HG03457 (cell line): Measurements from ENCODE around the gene SPINT2.
A peak's percentile ranks its signal among the peaks of the same experiment; 100 is the strongest.
"Not testable (repeated sequence)": the region's sequence is repeated elsewhere in the genome, so short reads cannot be mapped to it uniquely, and the experiment has no call there.

Experiments
- ATAC-seq: cut with Tn5 transposase; IDR thresholded peaks from one replicate; pipeline ENCODE4 v1.9.1; 2021; ENCODE audit warnings: moderate number of reproducible peaks; ENCODE audit not compliant: unreplicated experiment

The SPINT2 gene

DNA sequence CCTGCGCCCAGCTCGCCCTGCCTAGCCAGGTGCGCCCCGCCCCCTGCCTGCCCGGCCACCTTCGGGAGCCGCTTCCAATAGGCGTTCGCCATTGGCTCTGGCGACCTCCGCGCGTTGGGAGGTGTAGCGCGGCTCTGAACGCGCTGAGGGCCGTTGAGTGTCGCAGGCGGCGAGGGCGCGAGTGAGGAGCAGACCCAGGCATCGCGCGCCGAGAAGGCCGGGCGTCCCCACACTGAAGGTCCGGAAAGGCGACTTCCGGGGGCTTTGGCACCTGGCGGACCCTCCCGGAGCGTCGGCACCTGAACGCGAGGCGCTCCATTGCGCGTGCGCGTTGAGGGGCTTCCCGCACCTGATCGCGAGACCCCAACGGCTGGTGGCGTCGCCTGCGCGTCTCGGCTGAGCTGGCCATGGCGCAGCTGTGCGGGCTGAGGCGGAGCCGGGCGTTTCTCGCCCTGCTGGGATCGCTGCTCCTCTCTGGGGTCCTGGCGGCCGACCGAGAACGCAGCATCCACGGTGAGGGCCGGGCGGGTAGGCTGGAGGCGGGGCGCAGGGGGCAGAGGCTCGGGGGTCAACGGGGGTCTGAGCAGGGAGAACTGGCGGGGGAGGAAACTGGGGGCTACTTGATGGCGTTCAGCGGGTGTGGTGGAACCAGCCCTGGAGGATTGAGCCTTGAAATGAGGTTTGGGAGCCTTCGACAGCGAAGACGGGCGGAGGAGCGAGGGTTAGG, at the start of gene SPINT2:
TSS of gene SPINT2 (plus strand) at position 88 of the 727 bp plus-strand sequence. CDS start at position 408, 320 bp downstream.
- no peak for ATAC-seq

DNA sequence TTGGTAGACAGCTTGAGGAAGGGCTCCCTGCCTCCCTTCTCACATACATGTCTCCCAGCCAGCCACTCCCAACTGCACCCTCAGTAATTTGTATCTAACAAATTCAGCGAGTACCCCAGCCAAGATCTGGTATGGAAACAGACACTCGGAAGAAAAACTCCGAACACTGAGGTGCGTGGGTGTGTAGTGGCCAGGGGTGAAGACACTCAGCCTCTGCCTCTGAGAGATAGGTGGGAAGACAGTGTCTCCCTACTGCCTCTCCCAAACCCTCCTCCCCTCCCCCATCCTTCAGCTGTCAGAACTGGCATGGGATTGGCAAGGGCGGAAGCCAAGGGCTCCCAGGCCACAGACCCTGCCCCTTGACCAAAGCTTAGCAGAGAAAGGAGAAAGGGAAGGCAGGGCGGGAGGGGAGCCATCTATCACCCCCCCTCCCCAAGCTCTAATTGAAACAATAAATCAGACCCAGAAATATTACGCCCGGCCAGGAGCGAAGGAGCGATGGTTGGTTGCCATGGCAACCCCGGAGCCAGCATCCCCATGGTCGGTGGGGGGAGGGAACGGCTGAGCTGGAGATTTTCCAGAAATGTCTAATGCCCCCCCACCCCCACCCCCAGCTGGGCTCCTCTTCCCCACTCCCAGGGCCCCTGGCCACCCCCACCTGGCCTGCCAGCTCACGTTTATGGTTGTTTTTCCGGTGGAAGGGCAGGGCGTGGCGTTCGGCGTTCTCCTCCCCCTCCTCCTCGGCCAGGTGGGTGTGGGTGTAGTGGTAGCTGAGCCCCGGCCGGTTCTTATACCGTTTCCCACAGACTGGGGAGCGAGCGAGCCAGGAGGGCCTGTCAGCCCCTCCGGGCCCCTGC, 47.4 kb upstream of the SPINT2 start:
- no peak for ATAC-seq

DNA sequence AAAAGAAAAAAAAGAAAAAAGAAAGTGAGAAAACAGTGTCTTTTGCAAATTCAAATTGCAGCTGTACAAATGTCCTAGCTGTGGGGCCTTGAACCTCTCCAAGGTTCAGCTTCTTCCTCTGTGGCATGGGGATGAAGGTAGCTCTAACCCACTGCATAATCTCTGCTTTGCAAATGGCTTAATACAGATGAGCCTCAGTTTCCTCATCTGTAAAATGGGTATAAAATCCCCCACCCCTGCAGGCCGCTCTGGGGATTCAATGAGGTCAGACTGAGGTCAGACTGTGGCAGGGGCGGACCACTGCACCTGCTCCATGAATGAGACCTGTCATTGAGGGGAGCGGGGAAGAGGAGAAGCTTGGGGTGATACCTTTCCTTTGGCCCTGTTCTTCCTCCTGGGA, 46.2 kb upstream of the SPINT2 start:
- ATAC-seq = no peak

DNA sequence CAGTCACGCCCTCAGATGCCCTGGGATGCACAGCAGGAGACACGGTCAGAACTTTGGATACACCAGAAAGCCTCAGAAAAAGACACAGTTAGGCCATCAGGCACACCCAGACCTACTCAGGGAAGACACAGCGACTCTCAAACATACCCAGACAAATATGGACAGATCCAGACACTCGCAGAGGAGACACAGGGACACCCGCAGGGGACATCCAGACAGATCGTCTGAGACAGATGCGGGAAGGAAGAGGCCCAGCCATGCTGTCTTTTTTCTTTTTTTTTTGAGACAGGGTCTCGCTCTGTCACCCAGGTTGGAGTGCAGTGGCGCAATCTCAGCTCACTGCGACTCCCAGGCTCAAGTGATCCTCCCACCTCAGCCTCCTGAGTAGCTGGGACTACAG, 45.2 kb upstream of the SPINT2 start:
- ATAC-seq = no peak

DNA sequence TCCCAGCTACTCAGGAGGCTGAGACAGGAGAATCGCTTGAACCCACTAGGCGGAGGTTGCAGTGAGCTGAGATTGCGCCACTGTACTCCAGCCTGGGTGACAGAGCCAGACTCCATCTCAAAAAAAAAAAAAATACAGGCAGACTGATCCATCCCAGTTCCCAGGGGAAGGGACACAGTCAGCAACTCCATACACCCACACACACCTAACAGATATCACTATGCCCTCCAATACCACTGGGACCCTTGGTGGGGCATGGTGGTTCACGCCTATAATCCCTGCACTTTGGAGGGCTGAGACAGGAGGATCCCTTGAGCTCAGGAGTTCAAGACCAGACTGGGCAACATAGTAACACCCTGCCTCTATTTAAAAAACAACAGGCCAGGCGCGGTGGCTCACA, 43.0 kb upstream of the SPINT2 start:
- no peak for ATAC-seq

GRCh38 chr19:38221919-38222830, 42.2 kb upstream of the SPINT2 start:
- ATAC-seq = no peak

GRCh38 chr19:38223119-38223523, 41.3 kb upstream of the SPINT2 start:
- no peak for ATAC-seq

- no peak for ATAC-seq
Observed at GRCh38 chr19:38223617-38224013, 40.8 kb upstream of the SPINT2 start.

DNA sequence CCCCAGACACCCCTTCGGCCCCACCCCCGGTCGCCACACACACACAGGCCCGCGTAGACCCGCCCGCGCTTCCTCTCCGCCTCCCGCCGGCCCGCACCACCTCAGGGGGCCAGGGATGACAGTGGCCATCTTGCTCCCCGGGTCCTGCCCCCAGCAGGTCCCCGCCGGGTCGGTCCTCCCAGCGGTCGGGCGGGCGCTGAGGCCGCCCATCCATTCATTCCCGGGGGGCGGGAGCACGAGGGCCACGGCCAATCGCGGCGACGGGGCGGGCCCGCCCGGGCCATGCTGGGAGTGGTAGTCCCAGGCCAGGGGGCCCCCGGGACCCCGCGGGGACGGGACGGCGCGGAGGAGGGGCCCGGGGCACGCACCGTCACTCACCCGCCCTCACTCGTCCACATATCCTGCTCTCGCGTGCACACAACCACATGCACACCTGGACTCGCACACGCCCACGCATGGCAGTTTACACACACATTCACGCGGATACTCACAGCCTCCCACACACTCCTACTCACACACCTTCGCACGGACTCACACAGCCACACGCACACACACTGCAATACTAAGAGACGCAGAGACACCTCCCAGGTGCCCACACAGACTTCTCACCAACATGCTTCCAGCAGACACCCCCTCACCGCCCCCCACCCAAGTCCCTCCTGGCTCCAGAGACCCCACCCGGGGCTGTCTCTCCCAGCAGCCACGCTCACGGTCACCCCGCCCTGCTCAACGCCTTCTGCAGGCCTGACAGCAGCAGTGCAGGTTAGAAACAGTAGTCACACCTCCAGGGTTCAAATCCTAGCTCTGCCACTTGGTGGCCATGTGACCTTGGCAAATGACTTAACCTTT, 40.1 kb upstream of the SPINT2 start, which contains the start of gene DPF1:
TSS of gene DPF1 (minus strand) at position 209 of the 849 bp plus-strand sequence. CDS start at position 129, 80 bp downstream.
- no peak for ATAC-seq

- not testable (repeated sequence) for ATAC-seq
Observed at GRCh38 chr19:38224863-38225218, 39.5 kb upstream of the SPINT2 start.

- no peak for ATAC-seq
Observed at GRCh38 chr19:38227287-38228004, 36.9 kb upstream of the SPINT2 start.

GRCh38 chr19:38228005-38228377, 36.4 kb upstream of the SPINT2 start:
- no peak for ATAC-seq

DNA sequence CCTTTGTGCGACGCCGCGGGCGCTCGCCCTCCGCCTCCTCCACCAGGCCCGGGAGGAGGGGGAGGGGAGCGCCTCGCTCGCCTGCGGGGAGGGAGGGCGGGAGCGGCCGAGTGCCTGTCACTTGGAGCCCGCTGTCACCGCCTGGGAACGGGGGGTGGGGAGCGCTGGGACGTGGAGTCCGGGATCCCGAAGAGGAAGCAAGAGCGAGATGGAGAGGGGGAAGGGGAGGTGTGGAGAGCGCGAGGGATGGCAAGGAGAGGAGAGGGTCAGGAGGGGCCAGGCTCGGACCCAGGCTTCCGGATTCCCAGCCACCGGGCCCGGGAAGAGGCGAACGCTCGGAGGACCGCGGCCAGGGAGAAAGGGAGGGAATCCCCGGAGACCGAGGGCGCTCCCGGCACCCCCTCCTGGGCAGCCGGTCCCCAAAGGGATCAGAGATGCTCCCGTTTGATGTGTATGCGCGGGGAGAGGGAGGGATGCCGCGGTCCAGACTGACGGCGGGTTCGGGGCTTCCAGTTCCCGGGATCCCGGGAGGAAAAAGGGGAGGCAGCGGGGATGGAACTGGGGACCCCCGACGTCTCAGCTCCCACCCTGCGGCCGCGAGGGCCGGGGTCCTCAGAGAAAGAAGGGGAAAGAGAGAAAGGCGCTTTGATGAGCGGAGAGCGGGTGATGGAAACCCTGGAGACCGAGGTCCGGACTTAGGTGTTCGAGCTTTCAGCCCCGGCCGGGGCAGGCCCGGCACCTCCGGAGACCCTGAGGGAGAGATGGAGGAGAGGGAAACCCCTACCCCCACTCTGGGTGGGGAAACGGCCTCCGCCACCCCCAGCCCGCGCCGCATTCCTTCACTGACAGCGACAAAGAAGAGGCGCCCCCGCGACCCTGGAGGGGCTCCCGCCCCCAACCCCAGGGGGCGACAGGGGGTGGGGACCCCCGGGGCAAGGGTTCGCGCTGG, 35.6 kb upstream of the SPINT2 start:
- no peak for ATAC-seq

DNA sequence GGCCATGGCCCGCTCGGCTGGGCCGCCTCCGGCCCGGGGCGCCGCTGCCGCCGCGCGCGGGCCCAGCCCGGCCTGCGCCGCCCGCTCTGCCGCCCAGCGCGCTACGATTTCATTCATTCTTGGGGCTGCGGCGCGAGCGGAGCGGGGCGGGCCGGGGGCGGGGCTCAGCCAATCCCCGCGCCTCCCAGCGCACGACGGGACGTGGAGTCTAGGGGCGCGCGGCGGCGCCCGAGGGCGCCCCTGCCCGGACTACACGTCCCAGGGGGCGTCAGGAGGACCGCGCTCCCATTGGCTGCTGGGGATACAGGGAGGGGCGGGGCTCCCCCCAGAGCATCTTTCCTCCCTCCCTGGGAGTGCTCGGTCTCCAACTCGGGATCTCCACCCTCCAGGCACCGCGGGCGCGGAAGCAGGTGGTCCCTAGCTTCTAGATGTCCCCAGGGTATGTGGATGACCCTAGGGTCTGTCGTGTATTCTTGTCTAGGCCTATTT, 34.7 kb upstream of the SPINT2 start:
- peak; percentile 69 for ATAC-seq

GRCh38 chr19:38230506-38231133, 33.8 kb upstream of the SPINT2 start:
- ATAC-seq = not testable (repeated sequence)

DNA sequence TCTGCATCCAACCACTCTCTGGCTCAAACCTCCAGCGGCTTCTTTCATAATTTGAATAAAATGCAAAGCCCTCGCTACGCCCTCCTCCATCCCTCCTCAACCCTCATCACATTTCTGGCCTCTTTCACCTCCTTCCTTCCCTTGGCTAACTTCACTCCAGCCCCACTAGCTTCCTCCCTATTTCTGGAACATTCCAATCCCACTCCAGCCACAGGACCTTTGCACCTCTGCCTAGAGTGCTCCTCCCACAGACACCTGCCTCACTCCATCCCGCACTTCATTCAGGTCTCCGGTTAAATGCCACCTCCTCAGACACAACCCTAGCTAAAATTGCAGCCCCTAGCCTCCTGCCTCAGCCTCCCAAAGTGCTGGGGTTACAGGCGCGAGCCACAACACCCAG, 32.5 kb upstream of the SPINT2 start:
- no peak for ATAC-seq

GRCh38 chr19:38233740-38234251, 30.6 kb upstream of the SPINT2 start:
- no peak for ATAC-seq

- no peak for ATAC-seq
Observed at GRCh38 chr19:38234615-38235014, 29.8 kb upstream of the SPINT2 start.
